ENCODE results near the gene STK26. TPM values are rescaled to one million over a fixed set of nuclear protein-coding genes. Genes with fewer than 3 reads are reported as not detected.

STK26 gene
- total RNA-seq, 2 donors from 2014 or later, result 8.9 to 15.4 TPM

Other genes with a start within 250 kb of the STK26 start
- under 1 TPM; 0.19 to 0.69 TPM for gene FRMD7, start 104.7 kb downstream of the STK26 start, total RNA-seq
- gene RAP2C, start 196.1 kb downstream of the STK26 start, total RNA-seq, result 10 to 100 TPM; 21.1 to 25.8 TPM